ENCODE results near the gene MARCHF9.

The MARCHF9 gene

DNA sequence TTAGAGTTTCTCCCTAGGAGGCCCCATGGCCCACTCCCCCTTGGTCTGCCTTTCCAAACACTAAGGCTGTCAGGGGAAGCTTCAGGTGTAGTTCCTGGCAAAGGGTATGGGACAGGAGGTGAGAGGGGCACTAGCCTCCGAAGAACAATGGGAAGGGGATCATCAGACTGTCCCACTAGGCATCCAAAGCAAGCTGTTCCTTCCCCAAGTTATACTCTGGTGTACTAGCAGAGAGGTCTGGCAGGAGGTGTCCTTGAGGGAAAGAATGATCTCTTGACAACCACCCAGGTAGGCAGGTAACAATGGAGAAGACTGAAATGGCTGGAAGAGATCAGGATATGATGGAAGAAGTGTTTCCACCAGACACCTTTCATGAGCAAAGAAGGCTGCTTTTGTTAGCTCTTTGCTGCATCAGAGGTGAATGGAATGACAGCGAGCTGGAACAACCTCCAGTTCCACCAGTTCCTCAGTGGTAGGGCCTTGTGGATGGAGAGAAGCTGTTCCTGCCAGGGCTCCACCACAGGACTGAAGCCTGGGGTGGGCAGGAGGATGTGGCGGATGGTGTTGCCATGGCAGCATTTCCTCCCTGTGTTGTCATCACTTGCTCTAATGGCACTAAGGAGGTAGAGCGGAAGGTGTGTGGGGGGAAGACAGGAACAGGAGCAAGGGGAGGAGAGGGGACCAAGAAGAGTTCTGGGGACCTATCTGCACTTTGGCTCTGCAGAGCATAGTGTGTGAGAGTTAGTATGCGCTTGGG lies 14.1 kb upstream of the MARCHF9 start:
- no peaks in the 10 kb centered on the region for H3K9me3 Mint-ChIP-seq

DNA sequence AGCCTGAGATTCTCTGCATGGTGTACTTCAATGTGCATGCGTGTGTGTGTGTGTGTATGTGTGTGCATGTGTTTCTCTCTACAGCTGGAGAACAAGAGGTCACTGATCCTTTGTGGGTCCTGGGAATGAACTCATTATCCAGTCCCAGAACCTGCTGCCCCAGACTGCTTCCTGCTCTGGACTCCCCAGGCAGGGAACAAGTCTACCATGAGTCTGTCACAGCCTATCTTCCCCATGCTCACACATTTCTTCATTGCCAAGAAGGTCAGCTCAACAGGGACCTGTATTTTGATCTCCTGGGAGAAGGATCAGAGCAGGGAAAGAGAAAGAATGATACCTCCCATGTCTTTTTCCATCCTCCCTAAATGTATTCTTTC lies 13.5 kb upstream of the MARCHF9 start:
- H3K36me3 Mint-ChIP-seq (ENCODE audit: low read depth), result peaks cover 9% of the 10 kb centered on the region
- TF ChIP-seq, protein P1, sequence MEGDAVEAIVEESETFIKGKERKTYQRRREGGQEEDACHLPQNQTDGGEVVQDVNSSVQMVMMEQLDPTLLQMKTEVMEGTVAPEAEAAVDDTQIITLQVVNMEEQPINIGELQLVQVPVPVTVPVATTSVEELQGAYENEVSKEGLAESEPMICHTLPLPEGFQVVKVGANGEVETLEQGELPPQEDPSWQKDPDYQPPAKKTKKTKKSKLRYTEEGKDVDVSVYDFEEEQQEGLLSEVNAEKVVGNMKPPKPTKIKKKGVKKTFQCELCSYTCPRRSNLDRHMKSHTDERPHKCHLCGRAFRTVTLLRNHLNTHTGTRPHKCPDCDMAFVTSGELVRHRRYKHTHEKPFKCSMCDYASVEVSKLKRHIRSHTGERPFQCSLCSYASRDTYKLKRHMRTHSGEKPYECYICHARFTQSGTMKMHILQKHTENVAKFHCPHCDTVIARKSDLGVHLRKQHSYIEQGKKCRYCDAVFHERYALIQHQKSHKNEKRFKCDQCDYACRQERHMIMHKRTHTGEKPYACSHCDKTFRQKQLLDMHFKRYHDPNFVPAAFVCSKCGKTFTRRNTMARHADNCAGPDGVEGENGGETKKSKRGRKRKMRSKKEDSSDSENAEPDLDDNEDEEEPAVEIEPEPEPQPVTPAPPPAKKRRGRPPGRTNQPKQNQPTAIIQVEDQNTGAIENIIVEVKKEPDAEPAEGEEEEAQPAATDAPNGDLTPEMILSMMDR (IDR thresholded peaks at IDR 0.05; ENCODE audit: unreplicated experiment in 3 of 3), result no peak
- H3K4me1 Mint-ChIP-seq, result peaks cover 28% of the 10 kb centered on the region
- peak overlapping the region in 2 of 3 experiments; percentile 31 to 58 for H3K4me3 Mint-ChIP-seq
- peaks cover 53% of the 10 kb centered on the region for H3K27me3 Mint-ChIP-seq (ENCODE audit: low read depth)
- H3K9me3 Mint-ChIP-seq, result no peaks in the 10 kb centered on the region
- H3K27ac Mint-ChIP-seq, result no peak overlapping the region

More for the DNA sequence above, 14.1 kb upstream of the MARCHF9 start:
- Mint-ChIP-seq H3K27me3 (ENCODE audit: low read depth) (peaks cover 59% of the 10 kb centered on the region), H3K4me1 (peaks cover 26% of the 10 kb centered on the region), H3K27ac (no peak overlapping the region), H3K4me3 (peak overlapping the region in 2 of 3 experiments; percentile 31 to 58), H3K36me3 (ENCODE audit: low read depth) (peaks cover 3% of the 10 kb centered on the region)
- TF ChIP-seq, protein P1 (IDR thresholded peaks at IDR 0.05; ENCODE audit: unreplicated experiment in 3 of 3), result no peak

DNA sequence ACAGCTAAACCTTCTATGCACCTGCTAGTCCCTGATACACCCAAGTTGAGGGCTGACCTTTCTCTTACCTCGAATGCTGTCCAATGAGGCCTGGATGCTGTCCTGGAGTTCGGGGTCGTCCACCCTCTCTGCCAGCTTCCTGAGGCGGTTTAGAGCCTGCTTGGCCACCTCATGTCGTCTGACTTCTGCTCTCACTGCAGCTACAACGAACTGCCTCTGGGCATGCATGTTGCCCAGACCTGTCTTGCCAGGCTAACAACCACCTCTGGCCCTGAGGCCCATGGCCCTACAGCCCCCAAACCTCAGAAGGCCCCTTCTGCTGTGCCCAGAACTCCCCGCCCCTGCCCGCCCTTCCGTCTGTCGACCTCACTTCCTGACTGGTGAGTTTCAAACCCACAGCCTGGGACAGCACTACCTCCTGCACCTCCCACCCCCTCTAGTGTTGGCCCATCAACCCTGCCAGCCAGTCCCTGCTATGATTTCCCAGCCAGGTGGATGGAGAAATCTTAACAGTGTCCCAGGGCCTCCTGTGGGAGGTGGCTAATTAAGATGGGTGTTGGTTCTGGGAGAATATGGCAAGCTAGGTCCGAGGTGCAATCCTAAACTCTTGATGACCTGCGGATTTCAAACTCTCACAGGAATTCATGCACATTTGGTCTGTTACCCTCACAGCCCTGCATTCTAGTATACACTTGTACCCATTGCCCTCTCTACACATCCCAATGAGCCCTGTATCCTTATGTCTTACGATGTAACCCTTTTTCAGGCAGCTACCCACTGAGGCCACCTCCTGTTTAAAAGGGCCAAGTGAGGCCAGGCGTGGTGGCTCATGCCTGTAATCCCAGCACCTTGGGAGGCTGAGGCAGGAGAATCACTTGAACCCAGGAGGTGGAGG lies 12.8 kb upstream of the MARCHF9 start:
- Mint-ChIP-seq H3K9me3 (no peaks in the 10 kb centered on the region), H3K27ac (no peak overlapping the region), H3K27me3 (ENCODE audit: low read depth) (peaks cover 46% of the 10 kb centered on the region), H3K4me1 (peaks cover 23% of the 10 kb centered on the region), H3K36me3 (ENCODE audit: low read depth) (peaks cover 16% of the 10 kb centered on the region), H3K4me3 (peak overlapping the region in 2 of 3 experiments; percentile 31 to 58)
- TF ChIP-seq, protein P1 (IDR thresholded peaks at IDR 0.05; ENCODE audit: unreplicated experiment in 3 of 3), result no peak

DNA sequence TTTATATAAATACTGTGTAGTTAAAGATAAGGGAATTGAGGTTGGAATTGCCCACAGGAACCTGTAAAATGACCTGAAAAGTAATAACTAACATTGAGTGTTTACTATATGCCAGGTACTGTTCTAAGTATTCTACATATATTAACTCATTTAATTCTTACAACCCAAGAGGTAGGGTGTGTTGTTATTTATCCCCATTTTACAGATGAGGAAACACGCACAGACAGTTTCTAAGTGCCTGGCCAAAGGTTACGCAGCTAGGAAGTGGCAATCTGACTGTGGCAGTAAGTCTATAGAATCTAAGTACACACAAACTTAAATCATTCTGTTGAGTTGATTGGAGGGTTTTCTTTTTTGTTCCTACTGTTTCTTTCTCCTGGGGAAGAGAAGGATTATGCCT lies 11.1 kb upstream of the MARCHF9 start:
- peaks cover 39% of the 10 kb centered on the region for H3K27me3 Mint-ChIP-seq (ENCODE audit: low read depth)
- peaks cover 29% of the 10 kb centered on the region for H3K36me3 Mint-ChIP-seq (ENCODE audit: low read depth)
- peak overlapping the region in 1 of 3 experiments; percentile 94 for H3K27ac Mint-ChIP-seq
- TF ChIP-seq, protein P1 (IDR thresholded peaks at IDR 0.05; ENCODE audit: unreplicated experiment in 3 of 3), result no peak
- H3K4me3 Mint-ChIP-seq, result peak overlapping the region; percentile 87 to 89 (median 88)
- H3K4me1 Mint-ChIP-seq, result peaks cover 22% of the 10 kb centered on the region
- no peaks in the 10 kb centered on the region for H3K9me3 Mint-ChIP-seq

GRCh38 chr12:57744194-57744776 lies 10.6 kb upstream of the MARCHF9 start:
- peaks cover 17% of the 10 kb centered on the region for H3K4me1 Mint-ChIP-seq
- H3K27ac Mint-ChIP-seq, result peak overlapping the region; percentile 90 to 98 (median 94)
- no peaks in the 10 kb centered on the region for H3K9me3 Mint-ChIP-seq
- H3K4me3 Mint-ChIP-seq, result peak overlapping the region; percentile 87 to 89 (median 88)
- peaks cover 34% of the 10 kb centered on the region for H3K36me3 Mint-ChIP-seq (ENCODE audit: low read depth)
- H3K27me3 Mint-ChIP-seq (ENCODE audit: low read depth), result peaks cover 34% of the 10 kb centered on the region
- TF ChIP-seq, protein P1 (IDR thresholded peaks at IDR 0.05; ENCODE audit: unreplicated experiment in 3 of 3), result no peak
